Stimulated activated CD4-positive, alpha-beta T cell treated with anti-CD3 and anti-CD28 coated beads, Interleukin-4, amount 100 ng/mL, for 4 hours (primary cell): ENCODE data around the gene RCSD1.
"Not testable (repeated sequence)": the region's sequence is repeated elsewhere in the genome, so short reads cannot be mapped to it uniquely, and the experiment has no call there.

Experiments used
- DNase-seq, 2 experiments: peaks; one replicate each; pipeline ENCODE4 v3.0.0-alpha.2; 2020

Gene RCSD1

DNA sequence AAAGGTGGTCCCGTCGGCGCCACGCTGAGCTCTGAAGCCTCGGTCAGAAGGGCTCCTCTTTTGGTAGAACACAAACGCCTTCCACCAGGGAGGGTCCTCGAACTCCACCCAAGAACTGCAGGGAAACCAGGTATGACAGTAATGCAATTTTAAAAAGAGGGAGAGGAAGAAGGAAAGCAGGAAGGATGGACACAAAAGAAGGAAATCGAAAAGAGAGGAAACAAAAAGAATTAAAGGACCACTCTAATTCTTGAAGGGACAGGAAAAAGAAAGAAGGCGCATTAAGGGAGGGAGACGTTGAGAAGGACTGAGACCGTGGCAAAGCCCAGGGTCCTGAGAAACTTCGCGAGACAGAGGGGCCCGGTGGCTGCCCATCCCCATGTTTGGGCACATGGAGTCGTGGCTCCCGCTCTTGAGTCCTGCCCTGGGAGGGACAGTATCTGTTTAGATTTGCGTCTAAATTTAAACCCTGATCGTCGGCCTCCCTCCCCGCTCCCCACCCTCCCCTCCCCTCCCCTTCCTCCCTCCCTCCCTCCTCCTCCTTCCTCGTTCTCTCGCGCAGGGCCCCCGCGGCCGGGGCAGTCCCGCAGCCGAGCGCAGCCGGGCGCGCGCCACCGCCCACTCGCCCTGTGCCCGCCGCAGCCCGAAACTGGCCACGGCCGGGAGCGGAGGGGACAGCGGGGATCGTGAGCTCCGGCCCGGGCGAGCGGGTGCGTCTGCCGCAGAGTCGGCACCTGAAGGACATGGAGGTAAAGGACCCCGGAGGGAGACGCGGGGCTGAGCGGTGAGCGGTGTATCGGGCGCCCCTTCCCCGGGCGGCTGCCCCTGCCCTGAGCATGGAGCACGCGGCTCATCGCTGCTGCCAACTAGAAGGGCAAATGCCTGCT lies at the start of gene RCSD1:
TSS of gene RCSD1 (plus strand) at position 552 of the 887 bp plus-strand sequence. CDS start at position 744, 192 bp downstream.
- DNase-seq = peak; percentile 64 to 70

DNA sequence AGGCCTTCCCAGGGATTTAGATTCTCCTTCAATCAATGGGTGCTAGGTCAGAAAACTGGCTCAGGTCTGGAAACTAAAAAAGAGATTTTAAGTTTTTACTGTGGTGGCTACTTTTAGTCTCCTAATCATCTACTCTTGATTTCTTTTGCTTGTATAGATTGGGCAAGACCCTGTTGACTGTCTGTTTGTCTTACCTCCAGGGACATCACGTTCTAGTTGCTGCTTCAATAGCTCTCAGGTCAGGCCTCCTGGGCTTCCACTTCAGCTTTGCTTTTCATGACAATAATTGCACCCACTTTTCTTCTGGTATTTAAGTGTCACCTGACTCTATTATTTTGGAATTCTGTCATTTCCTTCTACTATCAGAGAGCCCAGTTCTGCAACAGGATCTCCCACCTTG lies 48.0 kb upstream of the RCSD1 start:
- no peak for DNase-seq

DNA sequence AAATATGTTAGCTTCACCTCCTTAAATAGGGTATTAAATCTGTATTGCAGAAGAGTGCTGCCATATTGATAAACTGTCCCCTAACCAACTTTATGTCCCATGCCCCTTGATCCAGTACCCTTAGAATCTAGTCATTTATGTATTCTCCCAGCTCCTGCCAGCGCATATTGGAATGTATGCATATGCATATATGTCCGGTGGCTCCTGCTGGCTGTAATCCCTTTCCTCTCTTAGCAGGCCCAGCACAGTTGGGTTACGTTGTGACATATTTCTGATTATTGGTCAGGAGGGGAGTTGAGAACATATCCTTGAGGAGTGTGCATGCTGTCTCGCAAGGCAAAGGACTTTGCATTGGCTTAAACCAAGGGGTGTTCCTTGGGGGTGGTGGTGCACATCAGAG lies 47.3 kb upstream of the RCSD1 start:
- DNase-seq = no peak

DNA sequence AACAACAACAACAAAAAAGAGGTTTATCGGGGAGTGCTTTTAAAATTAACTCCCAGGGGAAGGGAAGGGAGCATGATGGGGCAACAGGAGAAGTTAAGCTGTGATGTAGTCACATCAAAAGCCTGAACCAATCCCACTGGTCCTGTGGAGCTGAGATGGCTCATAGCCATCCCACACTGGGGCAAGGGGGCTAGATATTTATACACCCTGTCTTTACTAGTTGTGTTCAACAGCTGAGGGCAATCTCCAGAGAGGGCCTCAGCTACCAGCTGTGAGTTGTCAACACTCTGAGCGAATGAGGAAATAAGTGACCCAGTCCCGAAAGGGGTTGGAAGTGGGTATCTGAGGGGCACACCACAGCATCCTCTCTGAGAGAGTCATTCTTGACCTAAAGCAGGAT lies 45.5 kb upstream of the RCSD1 start:
- no peak for DNase-seq

- no peak for DNase-seq
Measured at GRCh38 chr1:167587342-167587741, 42.7 kb upstream of the RCSD1 start.

GRCh38 chr1:167587872-167588271 lies 42.2 kb upstream of the RCSD1 start:
- DNase-seq = no peak

DNA sequence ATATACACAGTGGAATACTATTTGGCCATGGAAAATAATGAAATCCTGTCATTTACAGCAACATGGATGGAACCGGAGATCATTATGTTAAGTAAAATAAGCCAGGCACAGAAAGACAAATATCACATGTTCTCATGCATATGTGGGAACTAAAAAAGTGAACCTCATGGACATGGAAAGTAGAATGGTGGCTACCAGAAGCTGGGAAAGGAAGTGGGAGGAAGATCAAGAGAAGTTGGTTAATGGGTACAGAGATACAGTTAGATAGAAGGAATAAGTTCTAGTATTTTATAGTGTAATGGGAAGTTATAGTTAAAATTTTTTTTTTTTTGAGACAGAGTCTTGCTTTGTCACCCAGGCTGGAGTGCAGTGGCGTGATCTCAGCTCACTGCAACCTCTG lies 41.7 kb upstream of the RCSD1 start:
- DNase-seq = no peak

DNA sequence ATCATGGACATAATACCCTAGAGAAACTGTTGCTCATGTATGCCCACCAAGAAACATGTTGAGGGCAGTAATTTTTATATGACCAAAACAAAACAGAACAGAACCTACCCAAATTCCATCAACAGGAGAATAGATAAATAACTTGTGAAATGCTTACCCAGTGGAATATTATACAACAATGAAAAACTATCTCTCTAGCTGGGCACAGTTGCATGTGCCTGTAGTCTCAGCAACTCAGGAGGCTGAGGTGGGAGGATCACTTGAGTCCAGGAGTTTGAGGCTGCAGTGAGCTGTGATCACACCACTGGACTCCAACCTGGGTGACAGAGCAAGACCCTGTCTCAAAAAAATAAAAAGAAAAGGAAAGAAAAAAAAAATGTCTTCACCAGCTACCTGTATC lies 37.6 kb upstream of the RCSD1 start:
- DNase-seq = no peak

DNA sequence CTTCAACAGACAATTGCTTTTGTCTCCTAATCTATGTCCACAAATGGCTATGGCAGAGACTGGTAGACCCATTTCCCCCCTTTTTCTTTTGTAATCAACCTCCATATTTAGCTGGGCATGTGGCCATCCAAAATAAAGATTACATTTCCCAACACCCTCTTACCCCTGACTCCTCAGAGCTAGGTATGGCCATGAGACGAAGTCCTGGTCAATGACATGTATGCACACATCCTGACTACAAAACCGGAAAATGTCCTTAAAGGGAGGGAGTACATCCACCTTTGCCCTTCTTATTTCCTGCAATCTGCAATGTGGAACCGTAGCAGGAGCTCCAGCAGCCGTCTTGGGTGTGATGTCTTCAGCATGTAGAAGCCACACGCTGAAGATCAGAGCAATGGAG lies 36.2 kb upstream of the RCSD1 start:
- DNase-seq = no peak

- no peak for DNase-seq
Measured at GRCh38 chr1:167594822-167595221, 35.2 kb upstream of the RCSD1 start.

- DNase-seq = peak; percentile 15 to 32
Measured at GRCh38 chr1:167599957-167600581, 30.0 kb upstream of the RCSD1 start.

DNA sequence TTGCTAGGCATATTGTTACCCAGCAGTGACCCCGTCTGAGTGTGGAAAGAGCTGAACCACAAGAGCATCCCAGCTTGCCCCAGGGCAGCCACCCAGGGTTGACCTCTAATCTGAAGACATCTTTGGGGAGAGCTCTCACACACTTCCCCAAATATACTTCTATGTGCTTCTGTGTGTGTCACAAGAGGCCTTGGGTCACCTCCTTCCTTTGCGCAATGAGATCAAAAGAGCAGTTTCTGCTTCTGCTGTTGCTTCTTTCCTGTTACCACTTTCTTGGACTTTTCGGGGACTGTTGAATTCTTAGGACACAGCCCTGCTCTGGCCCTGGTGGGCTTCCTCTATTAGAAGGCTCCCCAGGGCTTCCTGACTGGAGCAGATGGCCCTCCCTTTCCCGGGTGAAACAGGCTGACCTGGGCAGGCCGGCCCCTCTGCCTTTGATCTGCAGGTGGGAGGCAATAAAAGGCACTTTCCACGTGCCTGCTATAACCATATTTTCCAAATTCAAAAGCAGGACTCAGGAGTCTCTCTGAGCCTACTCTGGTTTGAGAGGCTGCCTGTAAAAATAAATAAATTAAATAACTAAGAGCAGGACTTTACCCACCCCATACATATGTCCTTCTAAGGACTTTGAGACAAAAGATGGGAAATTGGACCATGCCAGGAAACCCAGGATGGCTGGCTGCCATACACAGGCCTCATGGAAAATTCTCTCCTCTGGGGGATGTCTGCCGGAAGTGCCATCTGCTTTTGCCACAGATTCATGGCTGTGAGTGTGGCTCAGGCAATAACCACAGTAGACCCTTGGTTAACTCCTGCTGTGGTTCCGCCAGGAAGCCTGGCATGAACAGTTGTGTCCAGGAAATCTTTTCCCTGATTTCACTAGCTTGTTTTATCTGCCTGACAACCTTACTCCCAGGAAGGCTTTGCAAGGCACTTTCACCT lies 28.3 kb upstream of the RCSD1 start:
- no peak for DNase-seq

DNA sequence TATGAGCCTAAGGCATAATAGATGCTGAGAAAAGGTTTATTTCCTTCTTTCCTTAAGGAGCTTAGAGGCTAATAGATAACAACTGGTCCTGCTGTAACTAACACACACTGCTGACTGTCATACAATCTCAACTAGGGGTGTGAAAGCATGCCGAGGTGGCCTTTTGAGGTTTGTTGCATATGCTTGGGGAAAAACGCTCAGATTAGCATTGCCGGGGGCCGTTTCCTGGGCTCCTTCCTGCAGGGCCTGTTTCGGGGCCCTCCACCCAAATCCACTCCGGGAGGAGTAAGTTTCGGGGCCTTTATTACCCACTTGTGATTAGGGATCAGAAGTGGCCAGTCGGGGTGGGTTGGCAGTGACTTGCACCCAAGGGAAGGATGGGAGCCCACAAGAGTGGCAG lies 27.2 kb upstream of the RCSD1 start:
- DNase-seq = no peak

- DNase-seq = no peak
Measured at GRCh38 chr1:167605576-167605975, 24.5 kb upstream of the RCSD1 start.

DNA sequence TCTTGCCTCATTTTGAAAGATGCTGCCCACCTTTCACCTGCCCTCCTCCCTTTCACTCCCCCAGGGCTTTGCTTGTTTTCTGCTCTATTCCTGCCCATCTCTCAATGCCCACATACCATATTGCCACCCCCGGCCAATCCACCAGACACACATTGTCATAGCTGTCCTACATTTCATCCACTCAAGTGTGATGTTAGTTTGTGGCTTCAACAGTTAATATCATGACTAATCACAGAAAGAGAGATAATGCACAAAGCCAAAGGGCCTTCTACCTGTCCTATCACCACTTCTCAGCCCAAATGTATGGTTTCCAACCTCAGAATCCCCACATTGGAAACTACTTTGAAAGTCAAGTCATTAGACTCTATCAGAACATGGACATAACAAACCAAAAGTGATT lies 18.0 kb upstream of the RCSD1 start:
- DNase-seq = no peak

DNA sequence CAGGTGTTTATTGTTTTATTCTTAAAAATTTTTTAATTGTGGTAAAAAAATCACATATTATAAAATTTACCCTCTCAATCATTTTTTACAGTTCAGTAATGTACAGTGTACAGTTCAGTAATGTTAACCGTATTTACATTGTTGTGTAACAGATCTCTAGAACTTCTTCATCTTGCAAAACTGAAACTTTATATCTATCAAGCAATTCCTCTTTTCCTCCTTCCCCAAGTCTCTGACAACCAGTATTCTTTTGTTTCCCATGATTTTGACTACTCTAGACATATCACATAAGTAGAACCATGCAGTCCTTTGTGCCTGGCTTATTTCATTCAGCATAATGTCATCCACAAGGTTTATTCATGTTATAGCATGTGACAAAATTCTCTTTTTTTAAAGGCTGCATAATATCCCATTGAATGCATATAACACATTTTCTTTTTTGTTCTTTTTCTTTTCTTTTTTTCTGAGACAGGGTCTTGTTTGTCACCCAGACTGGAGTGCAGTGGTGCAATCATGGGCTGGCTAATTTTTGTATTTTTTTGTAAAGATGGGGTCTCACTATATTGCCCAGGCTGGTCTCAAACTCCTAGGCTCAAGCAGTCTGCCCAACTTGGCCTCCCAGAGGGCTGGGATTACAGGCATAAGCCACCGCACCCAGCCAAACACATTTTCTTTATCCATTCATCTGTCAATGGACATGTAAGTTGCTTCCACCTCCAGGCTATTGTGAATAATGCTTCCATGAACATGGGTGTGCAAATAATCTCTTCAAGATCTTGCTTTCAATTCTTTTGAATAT lies 17.2 kb upstream of the RCSD1 start:
- DNase-seq = no peak

DNA sequence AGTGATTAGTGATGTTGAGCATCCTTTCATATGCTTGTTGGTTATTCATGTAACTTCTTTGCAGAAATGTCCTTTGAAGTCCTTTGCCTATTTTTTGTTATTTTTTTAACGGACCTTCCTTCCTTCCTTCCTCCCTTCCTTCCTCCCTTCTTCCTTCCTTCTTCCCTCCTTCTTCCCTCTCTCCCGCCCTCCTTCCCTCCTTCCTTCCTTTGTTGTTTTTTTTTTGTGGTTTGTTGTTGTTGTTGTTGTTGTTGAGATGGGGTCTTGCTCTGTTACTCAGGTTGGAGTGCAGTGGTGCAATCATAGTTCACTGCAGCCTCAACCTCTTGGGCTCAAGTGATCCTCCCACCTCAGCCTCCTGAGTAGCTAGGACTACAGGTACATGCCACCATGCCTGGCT lies 16.0 kb upstream of the RCSD1 start:
- not testable (repeated sequence) for DNase-seq

DNA sequence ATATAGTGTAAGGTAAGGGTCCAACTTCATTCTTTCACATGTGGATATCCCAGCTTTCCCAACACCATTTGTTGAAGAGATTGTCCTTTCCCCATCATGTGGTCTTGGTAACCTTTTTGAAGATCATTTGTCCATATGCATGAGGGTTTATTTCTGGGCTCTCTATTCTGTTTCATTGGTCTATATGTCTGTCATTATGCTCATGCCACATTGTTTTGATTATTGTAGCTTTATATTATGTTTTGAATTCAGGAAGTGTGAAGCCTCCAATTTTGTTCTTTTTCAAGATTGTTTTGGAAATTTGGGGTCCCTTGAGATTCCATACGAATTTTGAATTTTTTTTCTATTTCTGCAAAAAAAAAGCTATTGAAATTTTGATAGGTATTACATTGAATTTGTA lies 15.2 kb upstream of the RCSD1 start:
- DNase-seq = no peak

GRCh38 chr1:167616521-167616920 lies 13.5 kb upstream of the RCSD1 start:
- DNase-seq = no peak

DNA sequence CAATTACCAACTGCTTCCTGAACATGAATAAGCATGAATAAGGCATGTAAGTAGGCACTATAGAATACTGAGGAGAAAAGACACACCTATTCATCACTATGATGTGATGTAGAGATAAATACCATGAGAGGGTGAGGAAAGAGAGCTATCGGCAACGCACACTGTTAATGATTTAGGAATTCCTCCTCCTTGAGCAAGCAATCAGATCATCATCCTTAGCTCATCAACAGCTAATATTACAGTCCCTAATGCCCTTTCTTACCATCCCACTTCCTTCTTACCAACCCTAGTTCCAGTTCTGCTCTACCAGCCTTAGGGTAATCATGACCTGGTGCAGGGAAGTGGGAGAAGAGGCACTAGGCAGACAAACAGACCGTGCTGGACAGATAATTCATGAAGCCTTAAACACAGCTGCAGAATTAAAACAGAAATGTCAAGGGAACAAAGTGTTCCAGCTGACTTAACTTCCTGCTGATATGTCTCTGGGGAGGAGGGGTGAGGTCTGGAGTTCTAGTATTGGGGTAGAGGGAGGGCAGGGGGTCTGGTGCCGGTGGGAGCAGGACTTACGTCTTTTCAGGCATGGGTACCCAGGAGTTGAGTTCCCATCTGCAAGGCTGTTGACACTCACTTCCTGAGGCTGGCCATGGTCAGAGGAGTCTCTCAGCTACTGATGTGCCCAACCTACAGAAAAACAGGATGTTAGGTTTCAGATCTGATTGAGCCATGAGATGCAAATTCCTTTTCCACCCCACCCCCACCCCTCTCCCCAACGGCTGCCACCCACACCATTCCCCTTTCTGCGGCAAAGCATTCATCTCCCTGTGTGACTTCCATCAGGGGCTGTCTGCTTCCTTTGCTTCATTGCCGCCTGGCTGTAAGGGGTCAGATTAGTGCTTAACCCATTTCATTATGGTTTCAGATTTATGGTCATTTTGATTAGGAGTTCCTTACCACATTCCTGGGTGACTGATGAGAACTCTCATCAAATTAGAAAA lies 12.6 kb upstream of the RCSD1 start:
- DNase-seq = no peak

DNA sequence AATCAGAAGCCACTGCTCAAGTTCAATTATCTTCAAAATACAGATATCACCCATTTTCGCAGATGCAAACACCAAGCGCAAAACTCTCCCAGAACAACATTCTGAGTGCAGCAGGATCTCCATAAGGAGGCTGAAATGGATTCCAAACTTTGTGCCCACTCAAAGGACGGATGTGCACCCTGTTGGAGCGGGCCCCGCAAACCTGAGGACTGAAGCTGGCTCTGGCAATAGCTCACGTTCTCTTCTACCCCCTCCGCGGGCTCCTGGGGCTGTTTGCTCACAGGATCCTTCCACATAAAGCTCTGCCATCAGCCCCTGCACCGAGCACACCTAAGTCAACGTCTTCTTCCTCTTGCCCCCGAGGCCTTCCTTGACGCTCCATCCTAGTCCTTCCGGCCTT lies 11.7 kb upstream of the RCSD1 start:
- no peak for DNase-seq
